GM19324 (cell line): ENCODE data around the gene MYRF.

Experiments used
- ATAC-seq: cut with Tn5 transposase; IDR thresholded peaks from one replicate; pipeline ENCODE4 v1.9.1; 2021; ENCODE audit warnings: mild to moderate bottlenecking, moderate library complexity; ENCODE audit not compliant: unreplicated experiment, low FRiP score

Gene MYRF

GRCh38 chr11:61834278-61835048, 82.0 kb downstream of the MYRF start:
- peak; percentile 57 for ATAC-seq

GRCh38 chr11:61836193-61836592, 83.8 kb downstream of the MYRF start:
- no peak for ATAC-seq

- no peak for ATAC-seq
These were observed 85.1 kb downstream of the MYRF start for GRCh38 chr11:61837411-61838005.
